ENCODE results near the gene PLCH1. TPM values are rescaled to one million over a fixed set of nuclear protein-coding genes. Genes with fewer than 3 reads are reported as not detected.

PLCH1 gene
- polyA plus RNA-seq, 1 donor (not counting 4 experiments of a cell fraction or from before 2014, with no cell fraction given), result 0.05 TPM

DNA sequence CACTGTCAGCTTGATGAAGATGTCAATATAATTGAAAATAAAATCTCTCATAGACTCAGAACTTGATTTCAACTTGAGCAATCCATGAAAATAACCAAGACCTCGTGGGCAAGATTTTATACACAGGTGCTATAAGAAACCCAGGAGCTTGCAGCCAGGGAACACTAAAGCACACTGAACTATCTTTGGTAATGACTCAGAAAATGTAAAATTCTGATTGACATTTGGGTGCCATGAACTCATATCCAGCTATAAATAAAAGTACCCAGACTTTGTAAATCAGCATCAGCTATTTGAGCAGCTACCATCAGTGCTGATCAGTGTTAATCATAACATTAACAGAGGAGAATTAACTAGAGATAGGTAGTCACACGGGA, 61.5 kb downstream of the PLCH1 start:
- no peak overlapping the region for H2AFZ ChIP-seq (ENCODE audit: control insufficient read depth, low read length)
- no peaks in the 10 kb centered on the region for H3K9me3 ChIP-seq (ENCODE audit: control insufficient read depth, low read depth, low read length)
- no peaks in the 10 kb centered on the region for H3K27me3 ChIP-seq (ENCODE audit: control insufficient read depth, extremely low read depth, insufficient read depth, low read length)
- no peak for TF ChIP-seq EZH2 (IDR thresholded peaks at IDR 0.05; ENCODE audit: low read length)
- TF ChIP-seq, protein P1, sequence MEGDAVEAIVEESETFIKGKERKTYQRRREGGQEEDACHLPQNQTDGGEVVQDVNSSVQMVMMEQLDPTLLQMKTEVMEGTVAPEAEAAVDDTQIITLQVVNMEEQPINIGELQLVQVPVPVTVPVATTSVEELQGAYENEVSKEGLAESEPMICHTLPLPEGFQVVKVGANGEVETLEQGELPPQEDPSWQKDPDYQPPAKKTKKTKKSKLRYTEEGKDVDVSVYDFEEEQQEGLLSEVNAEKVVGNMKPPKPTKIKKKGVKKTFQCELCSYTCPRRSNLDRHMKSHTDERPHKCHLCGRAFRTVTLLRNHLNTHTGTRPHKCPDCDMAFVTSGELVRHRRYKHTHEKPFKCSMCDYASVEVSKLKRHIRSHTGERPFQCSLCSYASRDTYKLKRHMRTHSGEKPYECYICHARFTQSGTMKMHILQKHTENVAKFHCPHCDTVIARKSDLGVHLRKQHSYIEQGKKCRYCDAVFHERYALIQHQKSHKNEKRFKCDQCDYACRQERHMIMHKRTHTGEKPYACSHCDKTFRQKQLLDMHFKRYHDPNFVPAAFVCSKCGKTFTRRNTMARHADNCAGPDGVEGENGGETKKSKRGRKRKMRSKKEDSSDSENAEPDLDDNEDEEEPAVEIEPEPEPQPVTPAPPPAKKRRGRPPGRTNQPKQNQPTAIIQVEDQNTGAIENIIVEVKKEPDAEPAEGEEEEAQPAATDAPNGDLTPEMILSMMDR (optimal IDR thresholded peaks at IDR 0.05 in 1 of 3, IDR thresholded peaks at IDR 0.05 in 1 of 3, conservative IDR thresholded peaks at IDR 0.05 in 1 of 3; ENCODE audit: extremely low read depth in 1 of 3, insufficient read depth in 2 of 3, low read length in 3 of 3), result no peak
- dilution Hi-C loops (cut with MboI; ENCODE audit: extremely low pct_ligation_motif_present, low sequenced_read_pairs), result no loop called here
- DNase-seq (ENCODE audit: low read depth, low spot score) (no peak), FAIRE-seq (no peak)
- H3K9me1 ChIP-seq (ENCODE audit: control insufficient read depth, extremely low read depth, insufficient read depth, low read length), result no peaks in the 10 kb centered on the region
- H3K4me3 ChIP-seq (ENCODE audit: control insufficient read depth in 2 of 3, extremely low read depth in 1 of 3, insufficient read depth in 2 of 3, low read depth in 1 of 3, low read length in 3 of 3), result no peak overlapping the region
- H3K9ac ChIP-seq (ENCODE audit: control insufficient read depth, extremely low read depth, insufficient read depth, low read length), result no peak overlapping the region
- no peaks in the 10 kb centered on the region for H4K20me1 ChIP-seq (ENCODE audit: control insufficient read depth, extremely low read depth, insufficient read depth, low read length)
- no peaks in the 10 kb centered on the region for H3K79me2 ChIP-seq (ENCODE audit: control insufficient read depth, insufficient read depth, low read length)
- no peak overlapping the region for H3K4me2 ChIP-seq (ENCODE audit: control insufficient read depth, extremely low read depth, insufficient read depth, low read depth, low read length)
- H3K36me3 ChIP-seq (ENCODE audit: control insufficient read depth in 2 of 2, extremely low read depth in 1 of 2, insufficient read depth in 2 of 2, low read length in 2 of 2), result no peaks in the 10 kb centered on the region
- no peak overlapping the region for H3K27ac ChIP-seq (ENCODE audit: control insufficient read depth, insufficient read depth, low read length)
- H3K4me1 ChIP-seq (ENCODE audit: control insufficient read depth, extremely low read depth, insufficient read depth, low read length), result no peaks in the 10 kb centered on the region

DNA sequence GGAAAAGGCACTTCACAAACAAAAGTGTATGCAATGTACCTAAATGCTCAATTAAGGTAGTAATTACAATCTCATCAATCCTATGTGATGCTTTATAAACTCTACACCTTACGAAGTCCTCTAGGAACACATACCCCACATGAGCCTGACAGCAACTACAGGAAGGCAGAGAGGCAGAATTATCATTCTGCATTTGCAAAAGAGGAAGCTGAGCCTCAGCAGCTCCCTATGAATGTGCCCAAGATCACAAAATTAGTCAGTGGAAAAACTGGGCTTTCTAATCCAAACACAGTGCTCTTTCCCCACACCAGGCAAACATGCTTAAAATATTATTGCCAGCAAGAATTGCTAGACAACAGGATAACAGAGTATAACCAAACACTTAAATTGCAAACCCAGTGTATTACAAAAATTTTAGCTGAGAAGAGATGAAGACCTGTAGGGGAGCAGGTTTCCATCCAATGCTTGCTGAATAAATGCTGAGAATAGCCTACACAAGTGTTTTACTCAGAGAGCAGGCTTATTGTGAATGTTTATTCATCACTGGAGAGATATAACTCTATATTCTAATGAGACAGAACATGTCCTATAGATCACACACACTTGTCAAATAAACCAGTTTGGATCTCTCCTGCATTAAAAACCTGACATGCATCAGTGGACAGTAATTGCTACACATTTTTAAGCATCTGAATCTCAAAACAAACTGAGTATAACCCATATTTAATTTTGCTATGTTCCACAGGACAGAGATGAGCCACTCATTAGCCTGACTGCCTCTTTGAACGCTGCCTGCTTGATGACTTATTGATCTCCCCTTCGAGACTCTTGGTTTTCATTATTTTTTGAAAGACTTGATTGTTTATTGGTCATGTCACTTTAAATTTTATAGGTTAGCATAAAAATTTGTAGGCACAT, 62.2 kb downstream of the PLCH1 start:
- H3K36me3 ChIP-seq (ENCODE audit: control insufficient read depth in 2 of 2, extremely low read depth in 1 of 2, insufficient read depth in 2 of 2, low read length in 2 of 2), result no peaks in the 10 kb centered on the region
- no peaks in the 10 kb centered on the region for H3K79me2 ChIP-seq (ENCODE audit: control insufficient read depth, insufficient read depth, low read length)
- H3K4me2 ChIP-seq (ENCODE audit: control insufficient read depth, extremely low read depth, insufficient read depth, low read depth, low read length), result no peak overlapping the region
- DNase-seq (ENCODE audit: low read depth, low spot score), result no peak
- no peak overlapping the region for H3K4me3 ChIP-seq (ENCODE audit: control insufficient read depth in 2 of 3, extremely low read depth in 1 of 3, insufficient read depth in 2 of 3, low read depth in 1 of 3, low read length in 3 of 3)
- H2AFZ ChIP-seq (ENCODE audit: control insufficient read depth, low read length), result no peak overlapping the region
- no peaks in the 10 kb centered on the region for H3K27me3 ChIP-seq (ENCODE audit: control insufficient read depth, extremely low read depth, insufficient read depth, low read length)
- no peaks in the 10 kb centered on the region for H3K9me3 ChIP-seq (ENCODE audit: control insufficient read depth, low read depth, low read length)
- TF ChIP-seq EZH2 (IDR thresholded peaks at IDR 0.05; ENCODE audit: low read length), result no peak
- TF ChIP-seq, protein P1 (optimal IDR thresholded peaks at IDR 0.05 in 1 of 3, IDR thresholded peaks at IDR 0.05 in 1 of 3, conservative IDR thresholded peaks at IDR 0.05 in 1 of 3; ENCODE audit: extremely low read depth in 1 of 3, insufficient read depth in 2 of 3, low read length in 3 of 3), result no peak
- H3K4me1 ChIP-seq (ENCODE audit: control insufficient read depth, extremely low read depth, insufficient read depth, low read length), result no peaks in the 10 kb centered on the region
- H3K9me1 ChIP-seq (ENCODE audit: control insufficient read depth, extremely low read depth, insufficient read depth, low read length), result no peaks in the 10 kb centered on the region
- no peaks in the 10 kb centered on the region for H4K20me1 ChIP-seq (ENCODE audit: control insufficient read depth, extremely low read depth, insufficient read depth, low read length)
- dilution Hi-C loops (cut with MboI; ENCODE audit: extremely low pct_ligation_motif_present, low sequenced_read_pairs), result no loop called here
- no peak overlapping the region for H3K27ac ChIP-seq (ENCODE audit: control insufficient read depth, insufficient read depth, low read length)
- no peak overlapping the region for H3K9ac ChIP-seq (ENCODE audit: control insufficient read depth, extremely low read depth, insufficient read depth, low read length)
- no peak for FAIRE-seq
